ENCODE measurements around the gene ST3GAL3.
"Not testable (repeated sequence)": the region's sequence is repeated elsewhere in the genome, so short reads cannot be mapped to it uniquely, and the experiment has no call there.

ST3GAL3 gene

GRCh38 chr1:43699281-43699680 lies 8.1 kb upstream of the ST3GAL3 start:
- no peak for DNase-seq (ENCODE audit: low read depth in 1 of 2, low spot score in 1 of 2)

- DNase-seq (ENCODE audit: low read depth in 1 of 2, low spot score in 1 of 2) = no peak
These were observed 3.5 kb upstream of the ST3GAL3 start for GRCh38 chr1:43703836-43704235.

- no peak for DNase-seq (ENCODE audit: low read depth in 1 of 2, low spot score in 1 of 2)
These were observed 2.5 kb upstream of the ST3GAL3 start for GRCh38 chr1:43704838-43705237.

- no peak for DNase-seq (ENCODE audit: low read depth in 1 of 2, low spot score in 1 of 2)
These were observed 2.0 kb upstream of the ST3GAL3 start for GRCh38 chr1:43705334-43705733.

- DNase-seq (ENCODE audit: low read depth in 1 of 2, low spot score in 1 of 2) = no peak
These were observed 1.2 kb upstream of the ST3GAL3 start for GRCh38 chr1:43705982-43706597.

- peak in 1 of 2 donors; percentile 5 for DNase-seq (ENCODE audit: low read depth in 1 of 2, low spot score in 1 of 2)
These were observed 642 bp upstream of the ST3GAL3 start for GRCh38 chr1:43706598-43707189.

- DNase-seq (ENCODE audit: low read depth in 1 of 2, low spot score in 1 of 2) = no peak
These were observed 670 bp downstream of the ST3GAL3 start for GRCh38 chr1:43708002-43708410.

- no peak for DNase-seq (ENCODE audit: low read depth in 1 of 2, low spot score in 1 of 2)
These were observed 3.7 kb downstream of the ST3GAL3 start for GRCh38 chr1:43711049-43711448.

- no peak for DNase-seq (ENCODE audit: low read depth in 1 of 2, low spot score in 1 of 2)
These were observed 4.4 kb downstream of the ST3GAL3 start for GRCh38 chr1:43711524-43712386.

- DNase-seq (ENCODE audit: low read depth in 1 of 2, low spot score in 1 of 2) = no peak
These were observed 9.4 kb downstream of the ST3GAL3 start for GRCh38 chr1:43716559-43717281.

GRCh38 chr1:43719063-43719462 lies 11.7 kb downstream of the ST3GAL3 start:
- no peak for DNase-seq (ENCODE audit: low read depth in 1 of 2, low spot score in 1 of 2)

GRCh38 chr1:43719670-43720419 lies 12.5 kb downstream of the ST3GAL3 start:
- not testable (repeated sequence) for DNase-seq (ENCODE audit: low read depth in 1 of 2, low spot score in 1 of 2)

GRCh38 chr1:43722810-43723209 lies 15.5 kb downstream of the ST3GAL3 start:
- DNase-seq (ENCODE audit: low read depth in 1 of 2, low spot score in 1 of 2) = no peak

GRCh38 chr1:43729816-43730463 lies 22.6 kb downstream of the ST3GAL3 start:
- no peak for DNase-seq (ENCODE audit: low read depth in 1 of 2, low spot score in 1 of 2)

GRCh38 chr1:43731867-43732531 lies 24.7 kb downstream of the ST3GAL3 start:
- no peak for DNase-seq (ENCODE audit: low read depth in 1 of 2, low spot score in 1 of 2)

- no peak for DNase-seq (ENCODE audit: low read depth in 1 of 2, low spot score in 1 of 2)
These were observed 29.5 kb downstream of the ST3GAL3 start for GRCh38 chr1:43736819-43737218.

GRCh38 chr1:43742026-43742425 lies 34.7 kb downstream of the ST3GAL3 start:
- no peak for DNase-seq (ENCODE audit: low read depth in 1 of 2, low spot score in 1 of 2)

GRCh38 chr1:43743206-43743605 lies 35.9 kb downstream of the ST3GAL3 start:
- DNase-seq (ENCODE audit: low read depth in 1 of 2, low spot score in 1 of 2) = no peak

GRCh38 chr1:43747736-43748135 lies 40.4 kb downstream of the ST3GAL3 start:
- DNase-seq (ENCODE audit: low read depth in 1 of 2, low spot score in 1 of 2) = no peak

GRCh38 chr1:43750083-43750482 lies 42.7 kb downstream of the ST3GAL3 start:
- no peak for DNase-seq (ENCODE audit: low read depth in 1 of 2, low spot score in 1 of 2)

Data from stimulated activated CD4-positive, alpha-beta T cell treated with anti-CD3 and anti-CD28 coated beads, Interleukin-15, amount 100 ng/mL, for 1 hour (primary cell).